Omental fat pad (tissue), 4 donors: ENCODE results near the gene FOXJ1. TPM values are rescaled to one million over a fixed set of nuclear protein-coding genes. Genes with fewer than 3 reads are reported as not detected.

Source experiments
- ATAC-seq: fragments of 150-250 bp; one replicate; pipeline ENCODE4 v1.9.1; 2016; ENCODE audit warnings: mild to moderate bottlenecking, moderate library complexity; ENCODE audit not compliant: low FRiP score
- DNase-seq: peaks from one replicate; pipeline ENCODE4 v3.0.0-alpha.2; 2019; ENCODE audit warnings: low spot score
- CTCF ChIP-seq, 3 donors: fragments of 450-650 bp; IDR thresholded peaks; one replicate each; pipeline ENCODE4 v1.5.1; 2016 to 2017; ENCODE audit warnings: antibody characterized with exemption in 3 of 3, mild to moderate bottlenecking in 3 of 3, moderate library complexity in 2 of 3
- total RNA-seq, 4 donors: library from RNA; depleted of rRNA; stranded (reverse); fragments of >200 nt; gene quantifications; one replicate each; pipeline ENCODE4 v1.1.0, GENCODE V29; 2016

FOXJ1 gene
- total RNA-seq, 4 donors from 2014 or later, result 0.46 TPM; not detected in 3

GRCh38 chr17:76153202-76153601 lies 12.2 kb upstream of the FOXJ1 start:
- ATAC-seq, result no peak
- no peak for DNase-seq
- TF ChIP-seq CTCF (IDR thresholded peaks at IDR 0.05), result no peak

GRCh38 chr17:76152591-76152990 lies 11.5 kb upstream of the FOXJ1 start:
- TF ChIP-seq CTCF (IDR thresholded peaks at IDR 0.05), result no peak
- no peak for ATAC-seq
- DNase-seq, result no peak

GRCh38 chr17:76151896-76152454 lies 10.9 kb upstream of the FOXJ1 start:
- DNase-seq, result no peak
- no peak for TF ChIP-seq CTCF (IDR thresholded peaks at IDR 0.05)
- no peak for ATAC-seq

- TF ChIP-seq CTCF (IDR thresholded peaks at IDR 0.05), result no peak
- ATAC-seq (peak; percentile 59), DNase-seq (no peak)
These were observed 9.9 kb upstream of the FOXJ1 start for GRCh38 chr17:76150712-76151622.

- ATAC-seq (no peak), DNase-seq (no peak)
- TF ChIP-seq CTCF (IDR thresholded peaks at IDR 0.05), result no peak
These were observed 8.2 kb upstream of the FOXJ1 start for GRCh38 chr17:76149214-76149613.

- DNase-seq, result no peak
- no peak for TF ChIP-seq CTCF (IDR thresholded peaks at IDR 0.05)
- no peak for ATAC-seq
These were observed 6.9 kb upstream of the FOXJ1 start for GRCh38 chr17:76148015-76148326.
